Stomach smooth muscle (tissue), 2 donors: Measurements from ENCODE around the gene ARPC5L.

ENCODE experiments used
- H3K27ac ChIP-seq: one replicate; pipeline ENCODE4 v1.7.0; 2013; ENCODE audit warnings: mild to moderate bottlenecking, low read length, inconsistent platforms
- H3K27me3 ChIP-seq, 2 donors: one replicate each; pipeline ENCODE4 v1.7.0; 2013; ENCODE audit warnings: low read length in 2 of 2; ENCODE audit not compliant: insufficient read depth in 2 of 2, control insufficient read depth in 1 of 2
- H3K36me3 ChIP-seq, 2 donors: one replicate each; pipeline ENCODE4 v1.7.0; 2013; ENCODE audit warnings: low read length in 2 of 2; ENCODE audit not compliant: control insufficient read depth in 2 of 2, insufficient read depth in 2 of 2
- H3K4me1 ChIP-seq: one replicate; pipeline ENCODE4 v1.7.0; 2013; ENCODE audit warnings: low read length; ENCODE audit not compliant: control insufficient read depth, insufficient read depth
- H3K4me3 ChIP-seq, 2 donors: one replicate each; pipeline ENCODE4 v1.7.0; 2013; ENCODE audit warnings: low read length in 2 of 2
- H3K9ac ChIP-seq, 2 donors: one replicate each; pipeline ENCODE4 v1.7.0; 2013; ENCODE audit warnings: low read length in 2 of 2, mild to moderate bottlenecking in 1 of 2
- H3K9me3 ChIP-seq, 2 donors: one replicate each; pipeline ENCODE4 v1.7.0; 2013; ENCODE audit warnings: low read length in 2 of 2; ENCODE audit not compliant: control insufficient read depth in 2 of 2
- donor health status: healthy.
- donor health status: Pancreatic carcinoma.

ARPC5L gene

GRCh38 chr9:124855566-124855943, 6.4 kb upstream of the ARPC5L start:
- Histone ChIP-seq H3K36me3 (peaks cover 26 to 33% of the 10 kb centered on the region in 2 donors), H3K27me3 (no peaks in the 10 kb centered on the region), H3K4me3 (no peak overlapping the region), H3K9me3 (no peaks in the 10 kb centered on the region), H3K9ac (no peak overlapping the region), H3K27ac (no peak overlapping the region), H3K4me1 (peaks cover 34% of the 10 kb centered on the region)

- Histone ChIP-seq H3K9ac (no peak overlapping the region), H3K36me3 (peaks cover 29 to 34% of the 10 kb centered on the region in 2 donors)
Observed at GRCh38 chr9:124855944-124856765, 5.8 kb upstream of the ARPC5L start.

GRCh38 chr9:124857533-124858162, 4.3 kb upstream of the ARPC5L start:
- Histone ChIP-seq H3K9me3 (no peaks in the 10 kb centered on the region), H3K4me3 (no peak overlapping the region), H3K4me1 (peaks cover 39% of the 10 kb centered on the region), H3K27me3 (no peaks in the 10 kb centered on the region), H3K27ac (no peak overlapping the region), H3K9ac (no peak overlapping the region), H3K36me3 (peaks cover 29 to 34% of the 10 kb centered on the region in 2 donors)

More at GRCh38 chr9:124855944-124856765, 5.8 kb upstream of the ARPC5L start:
- Histone ChIP-seq H3K4me3 (no peak overlapping the region), H3K4me1 (peaks cover 40% of the 10 kb centered on the region), H3K27ac (no peak overlapping the region), H3K27me3 (no peaks in the 10 kb centered on the region), H3K9me3 (no peaks in the 10 kb centered on the region)

DNA sequence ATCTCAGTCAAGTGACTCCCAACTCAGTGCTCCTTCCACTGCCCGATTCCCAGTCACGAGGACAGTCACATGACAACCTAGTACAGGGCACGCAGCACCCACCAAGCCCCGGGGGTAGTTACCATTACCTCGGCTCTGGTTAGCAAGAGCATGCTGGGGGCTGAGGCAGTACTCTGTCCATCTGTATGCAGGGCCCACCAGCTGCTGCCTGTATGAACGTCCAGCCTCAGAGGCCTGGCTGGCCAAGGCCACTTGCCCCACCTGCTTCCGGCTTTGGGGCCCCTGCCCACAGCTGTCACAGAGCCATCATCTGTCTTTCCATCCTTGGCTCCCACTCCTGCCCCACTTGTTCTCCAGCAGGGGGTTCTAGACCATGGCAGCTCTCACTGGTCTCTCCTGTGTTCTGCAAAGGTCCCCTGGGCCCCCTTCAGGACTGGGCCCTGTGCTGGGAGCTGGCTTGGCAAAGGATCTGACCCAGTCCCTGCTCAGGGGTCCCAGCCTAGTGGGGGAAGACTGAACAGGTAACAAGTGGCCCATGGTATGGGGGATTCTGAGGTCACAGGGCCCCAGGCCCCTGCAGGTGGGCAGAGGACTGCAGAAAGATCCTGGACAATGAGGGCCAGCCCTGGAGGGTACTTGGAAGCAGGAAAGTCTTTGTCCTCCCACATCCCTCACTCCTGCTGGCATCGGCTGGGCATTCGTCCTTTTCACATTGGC, 3.4 kb upstream of the ARPC5L start:
- Histone ChIP-seq H3K27ac (no peak overlapping the region), H3K9ac (no peak overlapping the region), H3K27me3 (no peaks in the 10 kb centered on the region), H3K4me1 (peaks cover 34% of the 10 kb centered on the region), H3K36me3 (peaks cover 29 to 34% of the 10 kb centered on the region in 2 donors), H3K4me3 (no peak overlapping the region), H3K9me3 (no peaks in the 10 kb centered on the region)

- peak overlapping the region; percentile 73 to 94 for H3K4me3 ChIP-seq
- peaks cover 34% of the 10 kb centered on the region for H3K4me1 ChIP-seq
- H3K9ac ChIP-seq: peak overlapping the region; percentile 83 to 87
- H3K27me3 ChIP-seq: no peaks in the 10 kb centered on the region
- no peak overlapping the region for H3K27ac ChIP-seq
- peaks cover 29 to 34% of the 10 kb centered on the region in 2 donors for H3K36me3 ChIP-seq
- H3K9me3 ChIP-seq: no peaks in the 10 kb centered on the region
Observed at GRCh38 chr9:124859803-124860581, 1.9 kb upstream of the ARPC5L start.

GRCh38 chr9:124860582-124861341, 1.2 kb upstream of the ARPC5L start:
- H3K4me1 ChIP-seq: peaks cover 34% of the 10 kb centered on the region
- no peaks in the 10 kb centered on the region for H3K9me3 ChIP-seq
- H3K27ac ChIP-seq: peak overlapping the region; percentile 85
- H3K27me3 ChIP-seq: no peaks in the 10 kb centered on the region
- H3K4me3 ChIP-seq: peak overlapping the region; percentile 73 to 94
- H3K9ac ChIP-seq: peak overlapping the region; percentile 83 to 87
- peaks cover 29 to 34% of the 10 kb centered on the region in 2 donors for H3K36me3 ChIP-seq

DNA sequence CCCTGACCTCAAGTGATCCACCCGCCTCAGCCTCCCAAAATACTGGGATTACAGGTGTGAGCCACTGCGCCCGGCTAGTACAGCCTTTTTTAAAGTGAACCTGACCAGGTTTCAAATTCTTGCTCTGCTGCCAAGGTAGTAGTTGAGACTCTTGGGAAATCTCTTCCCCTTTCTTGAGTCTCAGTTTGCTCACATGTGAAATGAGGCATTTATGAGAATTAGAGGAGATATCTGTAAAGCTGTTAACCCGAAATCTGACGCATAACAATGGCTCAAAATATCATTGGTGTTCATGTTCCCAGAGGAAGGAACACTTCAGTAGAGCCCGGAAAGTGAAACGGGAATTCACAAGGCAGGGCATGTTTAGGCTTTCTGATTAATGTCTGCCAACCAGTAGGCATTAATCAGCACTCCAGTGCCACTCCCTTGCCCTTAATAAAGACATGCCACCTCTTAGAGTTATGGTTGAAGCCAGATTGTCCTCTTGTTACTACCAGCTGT, 1.5 kb downstream of the ARPC5L start:
- Histone ChIP-seq H3K4me1 (peaks cover 40% of the 10 kb centered on the region), H3K9me3 (no peaks in the 10 kb centered on the region), H3K27ac (no peak overlapping the region), H3K27me3 (no peaks in the 10 kb centered on the region), H3K9ac (no peak overlapping the region), H3K4me3 (no peak overlapping the region), H3K36me3 (peaks cover 18 to 21% of the 10 kb centered on the region in 2 donors)

DNA sequence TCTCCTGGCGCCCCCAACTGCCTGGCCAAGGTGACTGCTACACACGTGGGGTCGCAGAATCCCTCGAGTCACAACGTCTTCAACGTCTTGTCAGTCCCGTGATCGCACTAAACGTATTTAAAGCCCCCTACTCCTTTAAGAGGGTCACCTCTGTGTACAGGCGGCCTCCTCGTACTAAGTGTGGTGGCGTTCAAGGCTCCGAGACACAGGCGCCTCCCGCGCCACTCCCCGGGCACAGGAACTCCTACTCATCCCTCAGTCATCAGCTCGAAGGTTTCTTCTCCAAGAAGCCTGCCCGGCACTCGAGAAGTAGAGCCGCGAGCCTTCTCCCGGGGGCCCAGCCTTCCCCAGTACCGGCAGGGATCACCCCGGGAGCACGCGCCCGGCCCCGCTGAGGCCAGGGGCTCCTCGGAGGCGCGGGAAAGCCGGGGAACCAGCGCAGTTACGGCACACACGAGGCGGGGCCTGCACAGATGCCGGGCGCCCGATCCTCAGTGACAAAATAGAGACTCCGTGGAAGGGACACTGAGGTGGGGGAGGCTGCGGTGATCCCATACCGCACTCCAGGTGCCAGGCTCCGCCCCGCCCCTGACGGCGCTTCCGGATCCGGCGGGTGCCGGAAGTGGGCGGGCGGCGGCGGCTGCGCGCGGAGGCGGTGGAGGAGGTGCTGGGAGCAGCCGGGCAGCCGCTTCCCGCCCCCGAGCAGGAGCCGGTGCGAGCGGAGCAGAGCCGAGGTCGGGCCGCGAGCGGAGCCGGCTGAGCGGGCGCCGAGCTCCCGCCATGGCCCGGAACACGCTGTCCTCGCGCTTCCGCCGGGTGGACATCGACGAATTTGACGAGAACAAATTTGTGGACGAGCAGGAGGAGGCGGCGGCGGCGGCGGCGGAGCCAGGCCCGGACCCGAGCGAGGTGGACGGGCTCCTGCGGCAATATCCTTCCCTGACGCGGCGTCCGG, 6.9 kb downstream of the ARPC5L start:
- Histone ChIP-seq H3K4me1 (peaks cover 47% of the 10 kb centered on the region), H3K27ac (peak overlapping the region; percentile 95), H3K9ac (peak overlapping the region; percentile 96 to 99), H3K36me3 (peaks cover 0 to 5% of the 10 kb centered on the region in 2 donors), H3K4me3 (peak overlapping the region; percentile 91 to 92), H3K9me3 (no peaks in the 10 kb centered on the region), H3K27me3 (no peaks in the 10 kb centered on the region)

DNA sequence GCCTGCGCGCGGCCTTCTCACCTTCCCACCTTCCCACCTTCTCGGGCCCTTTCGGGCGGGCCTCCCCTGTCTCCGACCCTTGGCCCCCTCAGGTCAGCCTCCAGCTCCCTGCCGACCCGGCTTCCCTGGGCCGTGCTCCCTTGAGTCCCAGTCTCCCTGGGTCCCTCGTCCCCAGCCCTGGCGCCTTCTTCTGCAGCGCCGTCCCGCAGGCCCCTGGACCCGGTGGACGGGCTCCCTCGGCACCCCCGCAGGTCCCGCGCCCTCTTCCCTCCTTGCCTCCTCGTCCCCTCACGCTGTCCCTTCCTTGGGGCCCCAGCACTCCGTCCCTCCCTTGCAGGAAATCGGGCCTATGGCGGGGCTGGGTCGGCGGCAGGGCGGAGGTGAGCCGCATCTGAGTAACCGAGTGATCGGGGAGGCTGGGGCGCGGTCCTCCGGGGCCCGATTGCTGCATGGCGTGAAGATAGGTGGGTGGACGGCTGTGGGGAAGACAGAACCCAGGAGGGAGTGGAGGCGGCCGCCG, 7.6 kb downstream of the ARPC5L start:
- peak overlapping the region; percentile 95 for H3K27ac ChIP-seq
- peaks cover 47% of the 10 kb centered on the region for H3K4me1 ChIP-seq
- no peaks in the 10 kb centered on the region for H3K9me3 ChIP-seq
- H3K27me3 ChIP-seq: no peaks in the 10 kb centered on the region
- peaks cover 0 to 8% of the 10 kb centered on the region in 2 donors for H3K36me3 ChIP-seq
- H3K4me3 ChIP-seq: peak overlapping the region; percentile 91 to 92
- peak overlapping the region; percentile 84 to 99 for H3K9ac ChIP-seq
